ENCODE data around the gene IL17REL.

The IL17REL gene

DNA sequence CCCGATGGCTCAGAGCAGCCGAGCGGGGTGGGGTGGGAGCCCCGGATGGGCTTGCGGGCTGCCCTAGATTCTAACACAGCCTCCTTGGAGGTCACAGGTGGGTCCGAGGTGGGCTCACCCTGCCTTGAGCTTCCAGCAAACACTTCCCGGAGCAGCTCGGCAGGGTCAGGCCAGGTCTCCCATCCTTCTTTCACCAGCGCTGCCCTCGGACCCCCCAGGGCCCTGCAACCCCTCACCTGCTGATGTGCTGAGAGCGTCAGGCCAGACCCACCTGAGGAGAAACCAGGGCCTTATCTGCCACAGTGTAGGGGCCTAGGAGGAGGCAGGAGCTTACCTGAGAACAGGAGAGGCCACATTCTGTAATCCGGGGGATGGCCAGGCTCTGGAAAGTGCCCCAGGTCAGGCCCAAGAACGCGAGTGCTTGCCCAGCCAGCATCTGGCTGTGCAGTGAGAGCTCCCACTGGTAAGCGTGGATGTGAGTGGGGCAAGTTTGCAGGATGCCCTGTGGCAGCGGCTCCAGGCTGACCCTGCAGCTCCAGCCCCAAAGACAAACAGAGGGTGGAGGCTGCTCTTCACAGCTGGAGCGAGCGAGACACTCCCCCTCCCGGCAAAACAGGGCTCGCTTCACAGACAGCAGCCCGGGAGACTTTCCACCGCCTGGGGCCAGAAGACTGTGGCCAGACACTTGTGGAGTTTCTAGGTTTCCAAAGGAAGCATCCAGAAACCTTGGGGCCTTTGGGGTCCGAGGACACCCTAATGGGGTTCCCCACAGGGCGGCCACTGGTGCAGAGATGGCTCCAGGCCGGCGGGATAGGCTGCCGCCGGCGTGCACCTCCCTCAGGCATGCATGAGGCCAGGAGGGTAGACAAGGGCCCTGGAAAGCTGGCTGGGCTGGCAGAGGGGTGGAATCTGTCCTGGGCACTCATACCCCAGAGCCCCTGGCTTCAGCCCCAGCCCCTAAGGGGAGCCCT is at the start of gene IL17REL:
TSS of gene IL17REL (minus strand) at position 555 of the 971 bp plus-strand sequence. CDS start at position 436, 119 bp downstream.
- in situ Hi-C loops (cut with HindIII; ENCODE audit: low sequenced_read_pairs), result loop anchor here (10.0 kb wide), 1 partner anchor 78 kb away; no protein-coding TSS in a partner anchor
- H3K4me3 ChIP-seq (ENCODE audit: low read depth, low read length), result no peak within 1 kb of the TSS
- DNase-seq (ENCODE audit: low read depth), result no peak
- TF ChIP-seq, protein P1, sequence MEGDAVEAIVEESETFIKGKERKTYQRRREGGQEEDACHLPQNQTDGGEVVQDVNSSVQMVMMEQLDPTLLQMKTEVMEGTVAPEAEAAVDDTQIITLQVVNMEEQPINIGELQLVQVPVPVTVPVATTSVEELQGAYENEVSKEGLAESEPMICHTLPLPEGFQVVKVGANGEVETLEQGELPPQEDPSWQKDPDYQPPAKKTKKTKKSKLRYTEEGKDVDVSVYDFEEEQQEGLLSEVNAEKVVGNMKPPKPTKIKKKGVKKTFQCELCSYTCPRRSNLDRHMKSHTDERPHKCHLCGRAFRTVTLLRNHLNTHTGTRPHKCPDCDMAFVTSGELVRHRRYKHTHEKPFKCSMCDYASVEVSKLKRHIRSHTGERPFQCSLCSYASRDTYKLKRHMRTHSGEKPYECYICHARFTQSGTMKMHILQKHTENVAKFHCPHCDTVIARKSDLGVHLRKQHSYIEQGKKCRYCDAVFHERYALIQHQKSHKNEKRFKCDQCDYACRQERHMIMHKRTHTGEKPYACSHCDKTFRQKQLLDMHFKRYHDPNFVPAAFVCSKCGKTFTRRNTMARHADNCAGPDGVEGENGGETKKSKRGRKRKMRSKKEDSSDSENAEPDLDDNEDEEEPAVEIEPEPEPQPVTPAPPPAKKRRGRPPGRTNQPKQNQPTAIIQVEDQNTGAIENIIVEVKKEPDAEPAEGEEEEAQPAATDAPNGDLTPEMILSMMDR (IDR thresholded peaks at IDR 0.05; ENCODE audit: low read depth, low read length, missing control alignments), result no peak

DNA sequence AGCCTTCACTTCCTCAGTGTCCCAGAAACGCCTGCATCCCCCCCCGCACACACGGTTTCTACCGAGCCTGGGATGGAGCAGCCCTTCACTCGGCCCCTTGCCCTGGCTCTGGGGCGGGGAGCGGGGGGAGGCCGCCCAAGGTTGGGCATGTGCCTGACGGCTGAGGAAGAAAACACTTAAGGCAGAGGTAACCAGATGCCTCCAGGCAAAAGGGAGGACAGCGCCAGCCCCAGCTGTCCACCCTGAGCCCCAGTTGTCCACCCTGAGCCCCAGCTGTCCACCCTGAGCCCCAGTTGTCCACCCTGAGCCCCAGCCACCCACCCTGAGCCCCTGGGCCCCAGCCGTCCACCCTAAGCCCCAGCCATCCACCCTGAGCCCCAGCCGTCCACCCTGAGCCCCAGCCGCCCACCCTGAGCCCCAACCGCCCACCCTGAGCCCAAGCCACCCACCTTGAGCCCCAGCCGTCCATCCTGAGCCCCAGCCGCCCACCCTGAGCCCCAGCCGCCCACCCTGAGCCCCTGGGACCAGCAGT is 49.3 kb upstream of the IL17REL start:
- H3K4me3 ChIP-seq (ENCODE audit: low read depth, low read length), result no peak overlapping the region
- DNase-seq (ENCODE audit: low read depth), result no peak
- TF ChIP-seq, protein P1 (IDR thresholded peaks at IDR 0.05; ENCODE audit: low read depth, low read length, missing control alignments), result no peak
- in situ Hi-C loops (cut with HindIII; ENCODE audit: low sequenced_read_pairs), result no loop called here

DNA sequence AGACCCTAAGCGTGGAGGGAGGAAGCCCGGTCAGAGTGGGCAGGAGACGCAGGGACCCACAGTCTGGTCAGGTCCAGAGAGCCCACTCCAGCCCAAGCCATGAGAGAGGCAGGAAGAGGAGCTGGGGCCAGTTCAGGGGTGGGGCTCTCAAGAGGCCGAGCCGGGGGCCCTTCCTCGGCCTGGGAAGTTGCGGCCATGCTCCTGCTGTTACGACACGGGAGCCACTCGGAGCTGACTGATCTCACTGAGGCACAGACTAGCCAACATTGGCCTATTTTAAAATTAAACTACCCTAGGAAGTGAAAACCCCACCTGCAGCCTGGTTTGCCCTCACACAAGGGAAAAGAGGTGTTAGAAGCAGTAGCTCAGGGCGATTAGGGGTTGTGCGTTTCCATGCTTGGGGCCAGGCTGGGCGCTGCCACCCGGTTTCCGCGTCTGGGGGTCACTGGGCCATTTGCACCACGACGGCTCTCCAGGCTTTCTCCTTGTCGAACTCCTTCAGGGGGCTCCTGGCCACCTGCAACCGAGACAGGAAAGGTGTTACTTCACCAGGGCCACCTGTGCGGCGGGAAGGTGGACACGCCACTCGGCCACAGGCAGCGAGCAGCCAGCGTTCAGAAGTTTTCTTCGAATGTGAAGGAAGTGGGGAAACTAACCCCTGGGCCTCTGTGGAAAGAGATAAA is 48.7 kb upstream of the IL17REL start:
- in situ Hi-C loops (cut with HindIII; ENCODE audit: low sequenced_read_pairs), result no loop called here
- no peak for DNase-seq (ENCODE audit: low read depth)
- H3K4me3 ChIP-seq (ENCODE audit: low read depth, low read length), result no peak overlapping the region
- TF ChIP-seq, protein P1 (IDR thresholded peaks at IDR 0.05; ENCODE audit: low read depth, low read length, missing control alignments), result no peak

DNA sequence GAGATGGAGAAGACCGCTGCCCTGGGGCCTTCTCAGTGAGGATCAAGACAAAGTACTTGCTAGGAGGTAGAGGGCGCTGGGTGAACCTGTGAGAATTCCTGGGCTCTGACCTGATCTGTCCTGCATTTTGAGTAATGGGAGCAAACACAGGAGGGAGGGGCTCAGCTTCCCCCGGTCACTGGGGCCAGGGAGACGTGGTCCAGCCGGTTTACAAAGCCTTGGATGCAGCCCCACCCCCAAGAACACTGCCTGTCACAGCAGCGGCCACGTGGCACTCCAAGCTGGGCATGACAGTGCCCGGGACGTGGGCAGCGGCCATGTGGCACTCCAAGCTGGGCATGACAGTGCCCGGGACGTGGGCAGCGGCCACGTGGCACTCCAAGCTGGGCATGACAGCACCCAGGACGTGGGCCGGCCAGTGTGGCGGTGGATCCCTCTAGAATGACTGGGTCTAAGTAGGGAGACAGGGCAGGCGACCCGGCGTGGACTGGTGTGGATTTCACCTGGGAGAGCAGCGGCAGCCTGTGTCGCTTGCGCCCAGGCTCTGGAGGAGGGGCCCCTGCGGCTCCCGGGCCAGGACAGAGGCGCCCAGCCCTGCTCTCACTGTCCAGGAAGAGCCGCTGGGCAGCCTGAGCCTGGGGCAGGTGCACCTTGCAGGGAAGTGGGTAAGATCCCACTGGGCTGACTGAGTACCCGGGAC is 48.0 kb upstream of the IL17REL start:
- TF ChIP-seq, protein P1 (IDR thresholded peaks at IDR 0.05; ENCODE audit: low read depth, low read length, missing control alignments), result no peak
- no peak for DNase-seq (ENCODE audit: low read depth)
- H3K4me3 ChIP-seq (ENCODE audit: low read depth, low read length), result no peak overlapping the region
- in situ Hi-C loops (cut with HindIII; ENCODE audit: low sequenced_read_pairs), result no loop called here

DNA sequence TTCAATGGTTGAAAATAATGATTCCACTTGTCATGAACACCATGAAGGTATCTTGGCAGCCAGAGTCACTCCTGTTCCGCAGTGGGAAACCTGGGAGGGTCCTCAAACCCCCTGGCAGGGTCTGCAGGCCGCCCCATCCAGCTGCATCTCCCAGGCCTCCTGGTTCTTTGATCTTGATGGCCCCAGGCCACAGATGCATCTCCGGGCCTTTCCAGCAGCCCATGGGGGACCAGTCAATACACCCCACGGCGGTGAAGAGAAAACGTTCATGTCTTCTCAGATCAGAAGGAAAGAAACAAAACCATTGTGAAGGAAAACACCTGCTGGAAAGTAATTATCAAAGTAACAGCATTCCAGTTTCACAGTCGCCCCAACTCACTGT is 47.3 kb upstream of the IL17REL start:
- no peak for DNase-seq (ENCODE audit: low read depth)
- TF ChIP-seq, protein P1 (IDR thresholded peaks at IDR 0.05; ENCODE audit: low read depth, low read length, missing control alignments), result no peak
- in situ Hi-C loops (cut with HindIII; ENCODE audit: low sequenced_read_pairs), result no loop called here
- H3K4me3 ChIP-seq (ENCODE audit: low read depth, low read length), result no peak overlapping the region

Measured in astrocyte of the cerebellum (primary cell).